Activated naive CD4-positive, alpha-beta T cell treated with anti-CD3 and anti-CD28 coated beads, Interleukin-2, amount 50 U/mL, for 72 hours (primary cell): ENCODE measurements around the gene BET1L. TPM values are rescaled to one million over a fixed set of nuclear protein-coding genes. Genes with fewer than 3 reads are reported as not detected.
"Not testable (repeated sequence)": the region's sequence is repeated elsewhere in the genome, so short reads cannot be mapped to it uniquely, and the experiment has no call there.

Experiments
- ATAC-seq, 2 donors: fragments of 150-1000 bp; cut with Tn5 transposase; 2 replicates each; pipeline ENCODE4 v1.10.0; 2021; ENCODE audit warnings: mild to moderate bottlenecking in 2 of 2, moderate library complexity in 2 of 2
- DNase-seq, 2 donors: peaks; one replicate each; pipeline ENCODE4 v3.0.0; 2021 to 2022; ENCODE audit warnings: low spot score in 2 of 2
- H3K27ac Mint-ChIP-seq, 2 donors: one replicate each; pipeline ENCODE4 v1.8.0; 2022; ENCODE audit warnings: mild to moderate bottlenecking in 2 of 2, mixed read lengths in 2 of 2
- H3K36me3 Mint-ChIP-seq, 2 donors: one replicate each; pipeline ENCODE4 v1.8.0; 2022; ENCODE audit warnings: mixed read lengths in 2 of 2
- H3K9me3 Mint-ChIP-seq, 2 donors: one replicate each; pipeline ENCODE4 v1.8.0; 2022; ENCODE audit warnings: mixed read lengths in 2 of 2
- total RNA-seq, 2 donors: library from RNA; stranded (reverse); gene quantifications; one replicate each; pipeline ENCODE4 v1.2.3, GENCODE V29; 2022

BET1L gene
- total RNA-seq, 2 donors from 2014 or later = 53.3 to 81.6 TPM

- H3K36me3 Mint-ChIP-seq = no peaks in the 10 kb centered on the region
- peak in 1 of 2 donors; percentile 16 for ATAC-seq
- H3K9me3 Mint-ChIP-seq = no peaks in the 10 kb centered on the region
- DNase-seq = peak in 1 of 2 donors; percentile 2
- H3K27ac Mint-ChIP-seq = peak overlapping the region in 1 of 2 donors; percentile 89
Measured at GRCh38 chr11:196786-197731, 10.1 kb downstream of the BET1L start.

- not testable (repeated sequence) for H3K9me3 Mint-ChIP-seq, ATAC-seq, H3K36me3 Mint-ChIP-seq, H3K27ac Mint-ChIP-seq
- peak in 1 of 2 donors; percentile 55 for DNase-seq
Measured at GRCh38 chr11:193481-193880, 13.7 kb downstream of the BET1L start.

- DNase-seq, ATAC-seq, H3K36me3 Mint-ChIP-seq, H3K27ac Mint-ChIP-seq, H3K9me3 Mint-ChIP-seq: not testable (repeated sequence)
Measured at GRCh38 chr11:192674-193128, 14.5 kb downstream of the BET1L start, which contains the start of gene SCGB1C1. TSS of gene SCGB1C1 (plus strand) at chr11:193078. CDS start at chr11:193100, 22 bp downstream.

- H3K9me3 Mint-ChIP-seq, H3K36me3 Mint-ChIP-seq, H3K27ac Mint-ChIP-seq: not testable (repeated sequence)
- ATAC-seq (peak; percentile 59 to 61), DNase-seq (peak; percentile 8 to 54)
Measured at GRCh38 chr11:191490-192478, 15.4 kb downstream of the BET1L start.

GRCh38 chr11:190546-190945 is 16.7 kb downstream of the BET1L start:
- H3K36me3 Mint-ChIP-seq, ATAC-seq, H3K9me3 Mint-ChIP-seq, H3K27ac Mint-ChIP-seq: not testable (repeated sequence)
- peak in 1 of 2 donors; percentile 53 for DNase-seq

GRCh38 chr11:189843-190311 is 17.3 kb downstream of the BET1L start:
- DNase-seq = peak; percentile 32 to 81
- peak; percentile 83 to 85 for ATAC-seq
- not testable (repeated sequence) for H3K27ac Mint-ChIP-seq, H3K36me3 Mint-ChIP-seq, H3K9me3 Mint-ChIP-seq

- DNase-seq (peak in 1 of 2 donors; percentile 55), ATAC-seq (peak in 1 of 2 donors; percentile 14)
- not testable (repeated sequence) for H3K36me3 Mint-ChIP-seq, H3K9me3 Mint-ChIP-seq, H3K27ac Mint-ChIP-seq
Measured at GRCh38 chr11:189200-189783, 17.9 kb downstream of the BET1L start.

GRCh38 chr11:180242-180641 is 27.0 kb downstream of the BET1L start:
- H3K36me3 Mint-ChIP-seq, DNase-seq, H3K9me3 Mint-ChIP-seq, ATAC-seq, H3K27ac Mint-ChIP-seq: not testable (repeated sequence)

Other genes with a start within 250 kb of the BET1L start
- under 1 TPM in 1 of 2 donors, not detected in 1; 0.64 TPM for gene SCGB1C1, start 14.3 kb downstream of the BET1L start, total RNA-seq
- gene RIC8A, start 309 bp upstream of the BET1L start, total RNA-seq = 100 to 1,000 TPM; 110 to 179 TPM
- gene SIRT3, start 28.9 kb upstream of the BET1L start, total RNA-seq = 10 to 100 TPM; 11.7 to 38.7 TPM
- gene PSMD13, start 29.6 kb upstream of the BET1L start, total RNA-seq = 100 to 1,000 TPM; 196 to 273 TPM
- 1 to 10 TPM in 1 of 2 donors, under 1 TPM in 1; 0.88 to 2.5 TPM for gene NLRP6, start 71.0 kb upstream of the BET1L start, total RNA-seq
- 100 to 1,000 TPM in 1 of 2 donors, 10 to 100 TPM in 1; 97.8 to 695 TPM for gene PGGHG, start 81.7 kb upstream of the BET1L start, total RNA-seq
- gene IFITM5, start 92.1 kb upstream of the BET1L start, total RNA-seq = not detected
- gene IFITM2, start 100.4 kb upstream of the BET1L start, total RNA-seq = 100 to 1,000 TPM; 385 to 785 TPM
- gene IFITM1, start 106.6 kb upstream of the BET1L start, total RNA-seq = 100 to 1,000 TPM in 1 of 2 donors, 10 to 100 TPM in 1; 91.3 to 436 TPM
- gene IFITM3, start 113.5 kb upstream of the BET1L start, total RNA-seq = 100 to 1,000 TPM in 1 of 2 donors, 10 to 100 TPM in 1; 51.8 to 139 TPM
- gene B4GALNT4, start 162.1 kb upstream of the BET1L start, total RNA-seq = 10 to 100 TPM in 1 of 2 donors, 1 to 10 TPM in 1; 6.6 to 13.6 TPM
- gene PKP3, start 186.8 kb upstream of the BET1L start, total RNA-seq = under 1 TPM in 1 of 2 donors, not detected in 1; 0.12 TPM
- gene SIGIRR, start 207.6 kb upstream of the BET1L start, total RNA-seq = 10 to 100 TPM; 63.8 to 80.8 TPM
- gene ANO9, start 234.6 kb upstream of the BET1L start, total RNA-seq = 10 to 100 TPM; 61.2 to 69.3 TPM
- 10 to 100 TPM; 23.6 to 23.8 TPM for gene PTDSS2, start 242.9 kb upstream of the BET1L start, total RNA-seq